ENCODE data around the gene CPTP.

CPTP gene

GRCh38 chr1:1281533-1282321 lies 42.9 kb upstream of the CPTP start:
- no peak overlapping the region for H3K27ac ChIP-seq (ENCODE audit: low read depth, low read length)
- H3K4me3 ChIP-seq (ENCODE audit: low read length): no peak overlapping the region
- TF ChIP-seq CTCF (IDR thresholded peaks at IDR 0.05; ENCODE audit: low read depth, low read length, poor library complexity, severe bottlenecking): no peak
- no peaks in the 10 kb centered on the region for H3K27me3 ChIP-seq (ENCODE audit: control insufficient read depth, low read length)
- no peaks in the 10 kb centered on the region for H3K4me1 ChIP-seq (ENCODE audit: control insufficient read depth, low read length)
- no peaks in the 10 kb centered on the region for H3K36me3 ChIP-seq (ENCODE audit: control insufficient read depth, low read length)
- no peaks in the 10 kb centered on the region for H3K9me2 ChIP-seq (replicated peaks; ENCODE audit: control insufficient read depth, low read length)
- H3K4me2 ChIP-seq (ENCODE audit: low read length): no peak overlapping the region
- no peaks in the 10 kb centered on the region for H4K20me1 ChIP-seq (ENCODE audit: control insufficient read depth, insufficient read depth, low read depth, low read length)
- H3K79me2 ChIP-seq (ENCODE audit: control insufficient read depth, low read length): no peaks in the 10 kb centered on the region
- no peaks in the 10 kb centered on the region for H3F3A ChIP-seq (ENCODE audit: control insufficient read depth, insufficient read depth)
- no peaks in the 10 kb centered on the region for H3K9me3 ChIP-seq (ENCODE audit: control insufficient read depth, insufficient read depth, low read length)

- no peaks in the 10 kb centered on the region for H4K20me1 ChIP-seq (ENCODE audit: control insufficient read depth, insufficient read depth, low read depth, low read length)
- no peaks in the 10 kb centered on the region for H3K79me2 ChIP-seq (ENCODE audit: control insufficient read depth, low read length)
- no peak overlapping the region for H3K27ac ChIP-seq (ENCODE audit: low read depth, low read length)
- H3F3A ChIP-seq (ENCODE audit: control insufficient read depth, insufficient read depth): no peaks in the 10 kb centered on the region
- TF ChIP-seq CTCF (IDR thresholded peaks at IDR 0.05; ENCODE audit: low read depth, low read length, poor library complexity, severe bottlenecking): no peak
- TF ChIP-seq EZH2phosphoT487 (IDR thresholded peaks at IDR 0.05; ENCODE audit: borderline replicate concordance, low read length): no peak
- H3K36me3 ChIP-seq (ENCODE audit: control insufficient read depth, low read length): no peaks in the 10 kb centered on the region
- no peaks in the 10 kb centered on the region for H3K4me1 ChIP-seq (ENCODE audit: control insufficient read depth, low read length)
- H3K4me2 ChIP-seq (ENCODE audit: low read length): no peak overlapping the region
- no peaks in the 10 kb centered on the region for H3K9me2 ChIP-seq (replicated peaks; ENCODE audit: control insufficient read depth, low read length)
- H3K9me3 ChIP-seq (ENCODE audit: control insufficient read depth, insufficient read depth, low read length): no peaks in the 10 kb centered on the region; the same call in 1 of the 2 replicates
- H3K27me3 ChIP-seq (ENCODE audit: control insufficient read depth, low read length): no peaks in the 10 kb centered on the region
- H3K4me3 ChIP-seq (ENCODE audit: low read length): no peak overlapping the region
Observed at GRCh38 chr1:1282998-1283397, 41.6 kb upstream of the CPTP start.

DNA sequence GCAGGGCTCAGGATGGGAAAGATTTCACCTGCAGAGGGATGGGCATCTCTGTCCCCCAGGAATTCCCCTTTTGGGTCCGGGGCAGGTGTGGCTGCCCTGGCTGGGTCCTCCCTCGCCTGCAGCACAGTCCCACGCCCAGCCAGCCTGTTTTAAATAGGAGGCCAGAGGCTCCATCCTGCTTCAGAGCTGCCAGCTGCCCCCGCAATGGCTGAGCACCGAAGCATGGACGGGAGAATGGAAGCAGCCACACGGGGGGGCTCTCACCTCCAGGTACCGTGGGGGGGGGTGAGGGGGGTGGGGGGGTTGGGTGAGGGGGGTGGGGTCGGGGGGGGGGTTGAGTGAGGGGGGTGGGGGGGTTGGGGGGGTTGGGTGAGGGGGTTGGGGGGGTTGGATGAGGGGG lies 40.8 kb upstream of the CPTP start:
- Histone ChIP-seq H3K9me3 (ENCODE audit: control insufficient read depth, insufficient read depth, low read length) (no peaks in the 10 kb centered on the region; the same call in 1 of the 2 replicates), H3K4me3 (ENCODE audit: low read length) (no peak overlapping the region), H3K27me3 (ENCODE audit: control insufficient read depth, low read length) (no peaks in the 10 kb centered on the region), H3K79me2 (ENCODE audit: control insufficient read depth, low read length) (no peaks in the 10 kb centered on the region), H4K20me1 (ENCODE audit: control insufficient read depth, insufficient read depth, low read depth, low read length) (no peaks in the 10 kb centered on the region), H3K9me2 (replicated peaks; ENCODE audit: control insufficient read depth, low read length) (no peaks in the 10 kb centered on the region), H3K4me1 (ENCODE audit: control insufficient read depth, low read length) (no peaks in the 10 kb centered on the region), H3K4me2 (ENCODE audit: low read length) (no peak overlapping the region), H3F3A (ENCODE audit: control insufficient read depth, insufficient read depth) (no peaks in the 10 kb centered on the region), H3K27ac (ENCODE audit: low read depth, low read length) (no peak overlapping the region), H3K36me3 (ENCODE audit: control insufficient read depth, low read length) (no peaks in the 10 kb centered on the region)
- TF ChIP-seq EZH2phosphoT487 (IDR thresholded peaks at IDR 0.05; ENCODE audit: borderline replicate concordance, low read length): no peak
- TF ChIP-seq CTCF (IDR thresholded peaks at IDR 0.05; ENCODE audit: low read depth, low read length, poor library complexity, severe bottlenecking): no peak

Measured in DOHH2 (cell line).